KMS-11 (cell line): ENCODE measurements around the gene BCL7B.

Experiments
- H2AFZ ChIP-seq: fragments of 200-600 bp; sonication (generic); 2 replicates; pipeline ENCODE4 v1.6.1; 2016; ENCODE audit warnings: antibody characterized with exemption, mixed run types, low read depth
- H3K27ac ChIP-seq: fragments of 200-600 bp; sonication (generic); 2 replicates; pipeline ENCODE4 v1.6.1; 2016; ENCODE audit warnings: mild to moderate bottlenecking, mixed run types
- H3K27me3 ChIP-seq: fragments of 200-600 bp; sonication (generic); 2 replicates; pipeline ENCODE4 v1.6.1; 2017; ENCODE audit warnings: mild to moderate bottlenecking, low read depth, mixed run types, moderate library complexity; ENCODE audit not compliant: insufficient read depth
- H3K36me3 ChIP-seq: fragments of 200-600 bp; sonication (generic); 2 replicates; pipeline ENCODE4 v1.6.1; 2017; ENCODE audit warnings: mild to moderate bottlenecking, mixed run types; ENCODE audit not compliant: insufficient read depth
- H3K4me1 ChIP-seq: fragments of 200-600 bp; sonication (generic); 2 replicates; pipeline ENCODE4 v1.6.1; 2016; ENCODE audit warnings: mild to moderate bottlenecking, low read depth, mixed run types; ENCODE audit not compliant: poor library complexity, severe bottlenecking
- H3K4me2 ChIP-seq: fragments of 200-600 bp; sonication (generic); 2 replicates; pipeline ENCODE4 v1.7.0; 2016; ENCODE audit warnings: mild to moderate bottlenecking, mixed run types
- H3K4me3 ChIP-seq: fragments of 200-600 bp; sonication (generic); IDR thresholded peaks from 2 replicates; pipeline ENCODE4 v1.6.1; 2017; ENCODE audit warnings: low read depth, low read length, mixed read lengths; ENCODE audit not compliant: insufficient read depth
- H3K79me2 ChIP-seq: fragments of 200-600 bp; sonication (generic); 2 replicates; pipeline ENCODE4 v1.6.1; 2016; ENCODE audit warnings: low read depth, mixed run types; ENCODE audit not compliant: insufficient read depth
- H3K9ac ChIP-seq: fragments of 200-600 bp; sonication (generic); 2 replicates; pipeline ENCODE4 v1.6.1; 2016; ENCODE audit warnings: mild to moderate bottlenecking, mixed run types
- H4K20me1 ChIP-seq: fragments of 200-600 bp; sonication (generic); 2 replicates; pipeline ENCODE4 v1.6.1; 2016; ENCODE audit warnings: mild to moderate bottlenecking, mixed run types; ENCODE audit not compliant: insufficient read depth
- TF ChIP-seq, protein P1 (sequence below): fragments of 200-600 bp; sonication (generic); conservative IDR thresholded peaks from 2 replicates; pipeline ENCODE4 v1.6.1; 2017; ENCODE audit warnings: low read depth, mild to moderate bottlenecking, antibody characterized with exemption, low read length, moderate library complexity, mixed read lengths

The BCL7B gene

DNA sequence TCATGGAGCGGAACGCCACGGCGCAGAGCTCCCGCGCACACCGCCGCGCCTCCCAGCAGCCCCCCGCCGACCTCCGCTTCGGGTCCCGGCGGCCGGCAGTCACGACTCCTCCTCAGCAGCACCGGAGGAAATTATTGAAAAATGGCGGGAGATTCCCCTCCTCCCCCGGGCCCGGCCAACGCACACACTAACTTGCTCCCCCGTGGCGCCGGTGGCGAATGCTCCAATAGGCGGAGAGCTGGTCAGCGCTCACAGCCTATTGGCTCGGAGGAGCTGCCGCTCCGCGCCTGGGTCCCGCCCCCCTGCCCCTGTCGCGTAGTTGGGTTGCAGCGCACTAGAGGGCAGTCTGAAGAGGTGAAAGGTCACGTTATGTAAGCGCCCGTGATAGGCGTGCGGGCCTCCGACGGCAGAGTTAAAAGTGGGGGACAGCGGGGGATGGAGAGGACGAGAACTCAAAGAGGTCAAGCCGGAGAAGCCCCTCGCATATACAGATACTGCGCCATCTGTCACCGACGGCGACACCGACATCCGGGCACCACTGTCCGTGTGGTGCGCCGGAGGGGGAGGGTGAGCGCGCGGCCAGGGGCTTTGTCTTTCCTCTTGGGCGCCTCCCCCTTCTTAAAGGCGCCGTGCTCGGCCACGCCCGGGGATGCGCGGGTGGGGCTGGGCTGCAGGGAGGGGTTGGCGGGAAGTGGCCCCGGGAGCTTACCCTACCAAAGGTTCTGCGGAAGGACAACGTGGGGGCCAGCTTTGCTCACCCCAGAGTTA is 35.2 kb downstream of the BCL7B start, which contains the start of gene BAZ1B:
BAZ1B (minus strand) TSS at position 189 of the 768 bp plus-strand sequence. CDS start 360 bp downstream, outside the sequence.
- no peak within 1 kb of the TSS for H3K4me3 ChIP-seq
- H3K27me3 ChIP-seq = no peaks in the 10 kb centered on the region
- peak within 1 kb of the TSS; percentile 64 for H2AFZ ChIP-seq
- peaks cover 44% of the 10 kb centered on the region for H3K79me2 ChIP-seq
- H4K20me1 ChIP-seq = peaks cover 21% of the 10 kb centered on the region
- peak within 1 kb of the TSS; percentile 94 for H3K9ac ChIP-seq
- peaks cover 50% of the 10 kb centered on the region for H3K4me1 ChIP-seq
- peaks cover 16% of the 10 kb centered on the region; the same call in 1 of the 2 replicates for H3K36me3 ChIP-seq
- peak within 1 kb of the TSS; percentile 85 for H3K4me2 ChIP-seq
- H3K27ac ChIP-seq = peak within 1 kb of the TSS; percentile 86
- TF ChIP-seq, protein P1, sequence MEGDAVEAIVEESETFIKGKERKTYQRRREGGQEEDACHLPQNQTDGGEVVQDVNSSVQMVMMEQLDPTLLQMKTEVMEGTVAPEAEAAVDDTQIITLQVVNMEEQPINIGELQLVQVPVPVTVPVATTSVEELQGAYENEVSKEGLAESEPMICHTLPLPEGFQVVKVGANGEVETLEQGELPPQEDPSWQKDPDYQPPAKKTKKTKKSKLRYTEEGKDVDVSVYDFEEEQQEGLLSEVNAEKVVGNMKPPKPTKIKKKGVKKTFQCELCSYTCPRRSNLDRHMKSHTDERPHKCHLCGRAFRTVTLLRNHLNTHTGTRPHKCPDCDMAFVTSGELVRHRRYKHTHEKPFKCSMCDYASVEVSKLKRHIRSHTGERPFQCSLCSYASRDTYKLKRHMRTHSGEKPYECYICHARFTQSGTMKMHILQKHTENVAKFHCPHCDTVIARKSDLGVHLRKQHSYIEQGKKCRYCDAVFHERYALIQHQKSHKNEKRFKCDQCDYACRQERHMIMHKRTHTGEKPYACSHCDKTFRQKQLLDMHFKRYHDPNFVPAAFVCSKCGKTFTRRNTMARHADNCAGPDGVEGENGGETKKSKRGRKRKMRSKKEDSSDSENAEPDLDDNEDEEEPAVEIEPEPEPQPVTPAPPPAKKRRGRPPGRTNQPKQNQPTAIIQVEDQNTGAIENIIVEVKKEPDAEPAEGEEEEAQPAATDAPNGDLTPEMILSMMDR = 0 out of 2 replicates have a peak, but pooled peaks have one; percentile 26

DNA sequence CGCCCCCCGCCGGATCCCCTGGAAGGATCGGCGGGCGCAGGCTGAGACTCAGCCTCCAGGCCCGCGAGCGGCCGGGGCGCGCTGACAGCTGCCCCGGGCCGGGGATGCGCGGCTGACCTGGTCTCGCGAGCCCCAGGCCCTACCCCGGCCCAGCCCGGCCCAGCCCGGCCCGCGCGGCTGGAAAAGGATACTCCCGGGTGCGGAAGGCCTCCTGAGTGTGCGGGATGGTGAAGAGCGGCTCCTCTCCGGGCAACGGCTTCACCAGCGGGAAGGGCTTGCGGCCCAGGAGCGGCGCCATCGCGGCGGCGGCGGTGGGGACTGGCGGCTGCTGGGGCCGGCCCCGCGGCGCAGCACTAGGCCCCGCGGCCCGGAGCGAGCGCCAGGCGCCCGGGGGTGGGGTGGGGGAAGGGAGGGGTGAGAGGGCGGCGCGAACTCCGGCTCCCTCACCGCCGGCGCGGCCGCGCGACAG is 35.8 kb downstream of the BCL7B start:
- Histone ChIP-seq H3K4me1 (peaks cover 47% of the 10 kb centered on the region), H3K27ac (peak overlapping the region; percentile 86), H3K9ac (peak overlapping the region; percentile 94), H3K4me2 (peak overlapping the region; percentile 85; the same call in 1 of the 2 replicates), H4K20me1 (peaks cover 21% of the 10 kb centered on the region), H3K4me3 (no peak overlapping the region), H2AFZ (peak overlapping the region; percentile 64), H3K27me3 (no peaks in the 10 kb centered on the region), H3K36me3 (peaks cover 21% of the 10 kb centered on the region; the same call in 1 of the 2 replicates), H3K79me2 (peaks cover 51% of the 10 kb centered on the region)
- TF ChIP-seq, protein P1 = no peak

DNA sequence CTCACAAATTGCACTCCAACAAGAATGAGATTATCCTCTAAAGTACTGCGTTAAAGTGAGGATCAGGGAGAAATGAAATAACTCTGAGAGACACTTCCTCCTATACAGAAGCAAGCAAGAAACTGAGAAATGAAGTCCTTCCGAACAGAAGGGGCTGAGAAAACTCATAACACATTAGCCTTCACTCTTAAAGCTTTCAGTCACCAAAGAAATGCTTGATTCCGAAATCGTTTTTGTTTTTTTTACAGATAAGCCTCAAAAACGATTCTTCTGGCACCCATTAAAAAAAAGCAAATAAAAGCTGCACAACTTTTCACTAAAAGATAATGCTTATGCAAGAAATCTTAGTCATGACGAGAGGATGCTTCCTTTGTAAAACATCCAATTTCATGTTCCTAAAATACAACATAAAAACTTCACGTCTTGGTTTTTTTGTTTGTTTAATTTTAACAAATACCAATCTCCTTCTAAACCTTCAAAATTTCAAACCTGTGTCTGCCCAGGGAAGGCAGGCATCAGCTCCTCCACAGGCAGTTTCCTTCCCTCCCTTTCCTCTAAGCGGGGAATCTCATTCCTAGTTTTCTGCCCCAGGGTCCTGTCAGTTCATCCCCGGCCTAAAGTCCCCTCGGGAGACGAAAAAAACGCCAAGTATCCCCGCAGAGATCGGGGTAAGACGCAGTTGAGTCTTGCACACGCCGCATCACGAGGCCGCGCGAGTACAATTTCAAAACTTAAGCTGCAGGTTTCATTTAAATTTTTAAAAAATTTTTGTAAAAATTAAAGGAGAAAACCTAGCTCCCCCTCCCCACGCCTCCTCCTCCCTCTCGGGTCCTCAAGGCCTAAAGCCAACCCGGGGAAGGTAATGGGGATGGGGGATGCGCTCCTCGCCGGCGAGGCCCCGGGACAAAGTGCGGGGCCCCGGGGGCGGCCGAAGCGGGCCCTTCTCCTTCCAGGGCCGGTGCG is 36.5 kb downstream of the BCL7B start:
- TF ChIP-seq, protein P1 = no peak
- Histone ChIP-seq H3K79me2 (peaks cover 58% of the 10 kb centered on the region), H3K27me3 (no peaks in the 10 kb centered on the region), H3K4me1 (peaks cover 40% of the 10 kb centered on the region), H3K4me2 (peak overlapping the region; percentile 85), H4K20me1 (peaks cover 25% of the 10 kb centered on the region), H3K27ac (peak overlapping the region; percentile 86), H2AFZ (no peak overlapping the region; the same call in 1 of the 2 replicates), H3K9ac (peak overlapping the region; percentile 94), H3K4me3 (no peak overlapping the region), H3K36me3 (peaks cover 24% of the 10 kb centered on the region; the same call in 1 of the 2 replicates)
